Gastroesophageal sphincter (tissue), 4 donors: ENCODE results near the gene CALHM3. TPM values are rescaled to one million over a fixed set of nuclear protein-coding genes. Genes with fewer than 3 reads are reported as not detected.

Experiments used
- ATAC-seq: fragments of 150-250 bp; one replicate; pipeline ENCODE4 v1.9.1; 2016; ENCODE audit warnings: mild to moderate bottlenecking, moderate library complexity
- H3K27ac ChIP-seq, 4 donors: fragments of 200-600 bp; sonication (generic) in 3 of 4; 1 replicate in 3 of 4; 2 replicates in 1 of 4; pipeline ENCODE4 v1.5.1; 2016 to 2019
- H3K27me3 ChIP-seq: fragments of 200-600 bp; sonication (generic); one replicate; pipeline ENCODE4 v1.5.1; 2019
- H3K36me3 ChIP-seq, 2 donors: fragments of 200-600 bp; sonication (generic); one replicate each; pipeline ENCODE4 v1.5.1; 2019; ENCODE audit warnings: control low read depth in 1 of 2
- H3K4me1 ChIP-seq, 3 donors: fragments of 200-600 bp; sonication (generic); 1 replicate in 2 of 3; 2 replicates in 1 of 3; pipeline ENCODE4 v1.5.1; 2016 to 2019; ENCODE audit warnings: control low read depth in 2 of 3
- H3K4me3 ChIP-seq, 2 donors: fragments of 200-600 bp; sonication (generic); one replicate each; pipeline ENCODE4 v1.5.1; 2019; ENCODE audit warnings: mild to moderate bottlenecking in 1 of 2, moderate library complexity in 1 of 2
- H3K9me3 ChIP-seq, 3 donors: fragments of 200-600 bp; sonication (generic); one replicate each; pipeline ENCODE4 v1.5.1; 2017 to 2019; ENCODE audit warnings: control low read depth in 2 of 3
- EP300 ChIP-seq: sonication (generic); formaldehyde crosslinking; IDR thresholded peaks from one replicate; pipeline ENCODE4 v1.6.1; 2017; ENCODE audit warnings: antibody characterized with exemption, mild to moderate bottlenecking
- POLR2A ChIP-seq, 2 donors: fragments of 450-650 bp; IDR thresholded peaks; one replicate each; pipeline ENCODE4 v1.6.1; 2017; ENCODE audit warnings: antibody characterized with exemption in 2 of 2, mild to moderate bottlenecking in 2 of 2, moderate library complexity in 1 of 2
- POLR2AphosphoS5 ChIP-seq: sonication (generic); formaldehyde crosslinking; IDR thresholded peaks from one replicate; pipeline ENCODE4 v1.6.1; 2017; ENCODE audit warnings: antibody characterized with exemption
- WGBS, 2 donors: methylation state at CpG; one replicate each; pipeline ENCODE4 v1.1.5; 2018; ENCODE audit warnings: low coverage in 1 of 2; 5-methylcytosine and 5-hydroxymethylcytosine counted together
- total RNA-seq, 4 donors: library from RNA; depleted of rRNA; stranded (reverse); fragments of >200 nt; gene quantifications; one replicate each; pipeline ENCODE4 v1.1.0, GENCODE V29; 2016
- TF ChIP-seq, protein P1 (sequence below), 4 experiments: fragments of 200-600 bp in 2 of 4; fragments of 450-650 bp in 2 of 4; sonication (generic) in 1 of 4; IDR thresholded peaks; one replicate each; pipeline ENCODE4 v1.5.1; 2017 to 2019; ENCODE audit warnings: antibody characterized with exemption in 4 of 4, mild to moderate bottlenecking in 2 of 4, moderate library complexity in 2 of 4

CALHM3 gene
- total RNA-seq, 4 donors from 2014 or later: not detected

- H3K36me3 ChIP-seq: peaks cover 0 to 42% of the 10 kb centered on the region in 2 donors
- peak; percentile 70 for ATAC-seq
- H3K4me3 ChIP-seq: peak overlapping the region; percentile 58 to 76
- TF ChIP-seq POLR2AphosphoS5 (peak; percentile 43), EP300 (no peak)
- no peaks in the 10 kb centered on the region for H3K9me3 ChIP-seq
- WGBS, 2 donors: 5% methylated on average over 6 of the region's 14 CpGs; no CpG with 5 or more reads in 1 of the 2 donors
- H3K4me1 ChIP-seq: peaks cover 0 to 68% (median 49%) of the 10 kb centered on the region in 3 donors
- H3K27me3 ChIP-seq: no peaks in the 10 kb centered on the region
- H3K27ac ChIP-seq: peak overlapping the region; percentile 39 to 91 (median 90)
Observed at GRCh38 chr10:103451091-103451813, 27.8 kb downstream of the CALHM3 start.

DNA sequence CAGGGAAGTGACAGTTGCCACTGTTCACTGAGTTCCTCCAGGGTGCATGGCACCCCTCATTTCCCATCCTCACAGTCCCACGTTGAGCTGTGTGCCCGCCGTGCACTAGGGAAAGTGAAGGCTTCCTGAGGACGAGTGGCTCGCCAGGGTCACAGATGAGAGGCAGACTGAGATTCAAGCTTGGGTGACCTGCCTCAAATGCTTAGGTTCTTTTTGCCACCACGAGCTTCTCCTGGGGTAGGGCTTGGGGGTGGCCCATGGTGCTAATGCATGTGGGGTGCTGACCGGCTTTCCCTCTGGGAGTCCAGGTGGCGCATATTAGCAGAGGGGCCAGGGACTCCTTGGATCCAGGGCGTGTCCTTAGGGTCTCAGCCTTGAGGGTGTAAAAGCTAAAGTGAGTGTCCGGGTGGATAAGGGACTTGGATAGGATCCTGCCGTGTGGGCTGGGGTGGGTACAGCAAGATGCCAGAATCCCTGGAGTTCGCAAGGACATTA, 28.8 kb downstream of the CALHM3 start:
- 85 to 93% methylated on average over 5 to 6 of the region's 12 CpGs for WGBS, 2 donors
- H3K27ac ChIP-seq: peak overlapping the region in 3 of 4 donors; percentile 90 to 91 (median 90)
- H3K27me3 ChIP-seq: no peaks in the 10 kb centered on the region
- peaks cover 0 to 78% (median 55%) of the 10 kb centered on the region in 3 donors for H3K4me1 ChIP-seq
- no peak for TF ChIP-seq POLR2A (IDR thresholded peaks at IDR 0.05)
- no peak for TF ChIP-seq POLR2AphosphoS5
- TF ChIP-seq, protein P1, sequence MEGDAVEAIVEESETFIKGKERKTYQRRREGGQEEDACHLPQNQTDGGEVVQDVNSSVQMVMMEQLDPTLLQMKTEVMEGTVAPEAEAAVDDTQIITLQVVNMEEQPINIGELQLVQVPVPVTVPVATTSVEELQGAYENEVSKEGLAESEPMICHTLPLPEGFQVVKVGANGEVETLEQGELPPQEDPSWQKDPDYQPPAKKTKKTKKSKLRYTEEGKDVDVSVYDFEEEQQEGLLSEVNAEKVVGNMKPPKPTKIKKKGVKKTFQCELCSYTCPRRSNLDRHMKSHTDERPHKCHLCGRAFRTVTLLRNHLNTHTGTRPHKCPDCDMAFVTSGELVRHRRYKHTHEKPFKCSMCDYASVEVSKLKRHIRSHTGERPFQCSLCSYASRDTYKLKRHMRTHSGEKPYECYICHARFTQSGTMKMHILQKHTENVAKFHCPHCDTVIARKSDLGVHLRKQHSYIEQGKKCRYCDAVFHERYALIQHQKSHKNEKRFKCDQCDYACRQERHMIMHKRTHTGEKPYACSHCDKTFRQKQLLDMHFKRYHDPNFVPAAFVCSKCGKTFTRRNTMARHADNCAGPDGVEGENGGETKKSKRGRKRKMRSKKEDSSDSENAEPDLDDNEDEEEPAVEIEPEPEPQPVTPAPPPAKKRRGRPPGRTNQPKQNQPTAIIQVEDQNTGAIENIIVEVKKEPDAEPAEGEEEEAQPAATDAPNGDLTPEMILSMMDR (IDR thresholded peaks at IDR 0.05): no peak
- no peak for TF ChIP-seq EP300
- no peak for ATAC-seq
- H3K4me3 ChIP-seq: peak overlapping the region; percentile 58 to 76
- H3K9me3 ChIP-seq: no peaks in the 10 kb centered on the region
- H3K36me3 ChIP-seq: peaks cover 0 to 52% of the 10 kb centered on the region in 2 donors

GRCh38 chr10:103449208-103450144, 29.6 kb downstream of the CALHM3 start:
- no peaks in the 10 kb centered on the region for H3K9me3 ChIP-seq
- no peak for ATAC-seq
- peaks cover 0 to 86% (median 62%) of the 10 kb centered on the region in 3 donors for H3K4me1 ChIP-seq
- peaks cover 0 to 60% of the 10 kb centered on the region in 2 donors for H3K36me3 ChIP-seq
- peak overlapping the region in 3 of 4 donors; percentile 90 to 91 (median 90) for H3K27ac ChIP-seq
- no peaks in the 10 kb centered on the region for H3K27me3 ChIP-seq
- H3K4me3 ChIP-seq: peak overlapping the region in 1 of 2 donors; percentile 76
- 50 to 73% methylated on average over 3 to 5 of the region's 34 CpGs for WGBS, 2 donors
- TF ChIP-seq EP300 (no peak), POLR2A (IDR thresholded peaks at IDR 0.05) (no peak)

DNA sequence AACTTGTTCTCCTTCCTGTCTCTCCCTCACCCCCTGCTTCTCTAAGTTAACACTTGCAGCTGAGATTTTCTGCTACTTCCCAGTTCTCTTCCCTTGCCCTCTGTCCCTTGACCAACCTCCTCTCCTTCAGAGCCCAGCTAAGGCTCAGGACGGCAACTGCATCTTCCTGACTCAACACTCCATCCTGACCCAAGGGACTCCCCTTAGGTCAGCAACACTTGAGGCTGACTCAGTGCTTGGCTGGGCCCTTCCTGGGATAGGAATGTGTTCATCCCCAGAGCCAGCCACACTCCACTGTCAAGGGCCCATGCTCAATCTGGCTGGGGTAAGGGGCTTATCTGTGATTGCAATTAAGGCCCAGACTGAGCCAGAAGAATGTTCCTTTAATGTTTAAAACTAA, 30.3 kb downstream of the CALHM3 start:
- no peak for TF ChIP-seq EP300
- TF ChIP-seq POLR2A (IDR thresholded peaks at IDR 0.05): no peak
- TF ChIP-seq POLR2AphosphoS5: peak; percentile 80
- TF ChIP-seq, protein P1 (IDR thresholded peaks at IDR 0.05): no peak
- WGBS, 2 donors: 8 to 33% methylated on average over 1 of the region's 1 CpG
- Histone ChIP-seq H3K27me3 (no peaks in the 10 kb centered on the region), H3K4me1 (peaks cover 0 to 94% (median 62%) of the 10 kb centered on the region in 3 donors), H3K4me3 (peak overlapping the region in 1 of 2 donors; percentile 76), H3K36me3 (peaks cover 0 to 67% of the 10 kb centered on the region in 2 donors), H3K9me3 (no peaks in the 10 kb centered on the region), H3K27ac (peak overlapping the region in 3 of 4 donors; percentile 90 to 91 (median 90))
- peak; percentile 61 for ATAC-seq

DNA sequence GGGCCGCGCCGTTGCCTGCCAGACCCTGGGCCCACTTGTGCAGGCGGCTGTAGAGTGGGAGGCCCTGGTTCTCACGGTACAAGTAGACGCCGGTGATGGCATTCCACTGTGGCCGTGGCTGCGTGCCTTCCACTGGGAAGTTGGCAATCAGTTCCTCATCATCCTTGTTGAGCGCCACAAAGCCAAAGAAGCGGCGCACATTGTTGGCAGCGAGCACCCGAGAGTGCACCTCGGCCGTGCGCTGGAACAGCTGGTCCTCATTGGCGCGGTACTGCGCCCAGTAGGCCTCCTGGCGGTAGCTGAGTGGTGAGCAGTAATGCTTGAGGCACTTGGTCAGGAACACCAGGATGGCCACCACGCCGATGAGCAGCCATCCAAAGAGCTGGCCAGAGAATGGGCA, 31.9 kb downstream of the CALHM3 start:
- peak overlapping the region in 3 of 4 donors; percentile 86 to 91 (median 90) for H3K27ac ChIP-seq
- H3K9me3 ChIP-seq: no peaks in the 10 kb centered on the region
- TF ChIP-seq EP300: no peak
- TF ChIP-seq POLR2AphosphoS5: no peak
- no peak for TF ChIP-seq POLR2A (IDR thresholded peaks at IDR 0.05)
- TF ChIP-seq, protein P1 (IDR thresholded peaks at IDR 0.05): no peak
- H3K36me3 ChIP-seq: peaks cover 0 to 83% of the 10 kb centered on the region in 2 donors
- no peaks in the 10 kb centered on the region for H3K27me3 ChIP-seq
- no peak for ATAC-seq
- H3K4me1 ChIP-seq: peaks cover 0 to 96% (median 54%) of the 10 kb centered on the region in 3 donors
- WGBS, 2 donors: no CpG with 5 or more reads among the region's 23 CpGs
- H3K4me3 ChIP-seq: no peak overlapping the region
